Stimulated activated CD4-positive, alpha-beta T cell treated with anti-CD3 and anti-CD28 coated beads, Interleukin-15, amount 100 ng/mL, for 24 hours (primary cell): ENCODE measurements around the gene NGRN.
A peak's percentile ranks its signal among the peaks of the same experiment; 100 is the strongest.
"Not testable (repeated sequence)": the region's sequence is repeated elsewhere in the genome, so short reads cannot be mapped to it uniquely, and the experiment has no call there.

Source experiments
- DNase-seq: peaks from one replicate; pipeline ENCODE4 v3.0.0-alpha.2; 2020

Gene NGRN

DNA sequence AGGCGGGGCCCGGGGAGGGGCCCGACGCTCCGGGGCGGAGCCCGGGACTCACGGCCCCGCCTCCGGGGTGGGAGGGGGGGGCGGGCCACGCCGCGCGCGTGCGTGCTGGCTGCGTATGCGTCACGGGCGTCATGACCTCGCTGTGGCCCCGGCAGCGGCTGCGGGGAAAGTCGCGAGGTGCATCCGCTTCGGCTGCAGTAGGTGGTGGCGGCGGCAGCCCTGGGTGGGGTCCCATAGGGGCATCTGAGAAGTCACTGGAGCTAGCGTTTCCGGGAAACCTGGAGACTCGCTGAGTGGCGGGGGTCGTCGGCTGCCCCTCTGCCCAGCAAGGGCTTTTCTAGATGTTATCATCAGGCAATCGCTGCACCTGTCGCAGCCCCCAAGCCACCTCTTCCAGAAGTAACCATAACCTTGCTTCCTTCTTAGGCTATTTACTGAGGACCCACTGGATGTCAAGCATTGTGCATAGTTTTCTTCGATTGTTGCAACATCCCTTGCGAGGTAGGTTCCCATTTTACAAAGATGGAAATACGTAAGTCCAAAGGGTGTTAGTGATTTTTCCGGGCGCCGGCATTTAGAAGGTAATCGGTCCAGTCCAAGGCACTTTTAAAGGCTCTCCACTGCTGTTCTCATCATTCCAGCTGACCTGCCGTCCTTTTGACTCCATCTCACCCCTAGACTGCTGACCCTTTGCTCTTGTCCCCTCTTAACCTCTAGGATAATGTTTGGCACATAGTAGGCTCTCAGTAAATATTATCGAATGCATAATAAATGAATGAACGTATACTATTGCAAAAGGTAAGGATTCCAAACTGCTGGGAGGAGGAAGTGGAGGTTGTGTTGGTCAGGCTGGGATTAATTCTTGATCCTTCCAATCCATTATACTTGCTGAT lies 31.1 kb upstream of the NGRN start, which contains the start of gene GDPGP1:
TSS of gene GDPGP1 (plus strand) at position 114 of the 893 bp plus-strand sequence. CDS start 6,700 bp downstream, outside the sequence.
- no peak for DNase-seq

DNA sequence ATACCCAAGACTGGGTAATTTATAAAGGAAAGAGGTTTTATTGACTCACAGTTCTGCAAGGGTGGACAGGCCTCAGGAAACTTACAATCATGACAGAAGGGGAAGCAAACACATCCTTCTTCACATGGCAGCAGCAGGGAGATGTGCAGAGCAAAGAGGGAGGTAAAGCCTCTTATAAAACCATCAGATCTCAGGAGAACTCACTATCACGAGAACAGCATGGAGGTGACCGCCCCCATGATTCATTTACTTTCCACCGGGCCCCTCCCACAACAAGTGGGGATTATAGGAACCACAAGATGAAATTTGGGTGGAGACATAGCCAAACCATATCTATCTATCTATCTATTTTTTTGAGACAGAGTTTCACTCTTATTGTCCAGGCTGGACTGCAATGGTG lies 26.1 kb upstream of the NGRN start:
- no peak for DNase-seq

DNA sequence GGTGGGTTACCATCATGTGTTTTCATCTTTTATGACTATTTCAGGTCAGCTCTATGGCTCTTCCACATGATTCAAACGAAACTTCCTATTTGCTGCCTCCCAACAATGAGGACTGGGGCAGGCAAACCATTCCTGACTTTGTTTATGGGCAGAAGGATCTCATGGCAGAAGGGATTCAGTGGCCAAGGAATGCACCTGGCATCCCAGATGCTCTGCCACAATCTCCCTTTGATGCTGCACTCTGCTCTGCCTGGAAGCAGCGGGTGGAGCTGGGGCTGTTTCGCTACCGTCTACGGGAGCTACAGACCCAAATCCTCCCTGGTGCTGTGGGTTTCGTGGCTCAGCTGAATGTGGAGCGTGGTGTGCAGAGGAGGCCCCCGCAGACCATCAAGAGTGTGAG lies 24.6 kb upstream of the NGRN start:
- DNase-seq, result no peak

DNA sequence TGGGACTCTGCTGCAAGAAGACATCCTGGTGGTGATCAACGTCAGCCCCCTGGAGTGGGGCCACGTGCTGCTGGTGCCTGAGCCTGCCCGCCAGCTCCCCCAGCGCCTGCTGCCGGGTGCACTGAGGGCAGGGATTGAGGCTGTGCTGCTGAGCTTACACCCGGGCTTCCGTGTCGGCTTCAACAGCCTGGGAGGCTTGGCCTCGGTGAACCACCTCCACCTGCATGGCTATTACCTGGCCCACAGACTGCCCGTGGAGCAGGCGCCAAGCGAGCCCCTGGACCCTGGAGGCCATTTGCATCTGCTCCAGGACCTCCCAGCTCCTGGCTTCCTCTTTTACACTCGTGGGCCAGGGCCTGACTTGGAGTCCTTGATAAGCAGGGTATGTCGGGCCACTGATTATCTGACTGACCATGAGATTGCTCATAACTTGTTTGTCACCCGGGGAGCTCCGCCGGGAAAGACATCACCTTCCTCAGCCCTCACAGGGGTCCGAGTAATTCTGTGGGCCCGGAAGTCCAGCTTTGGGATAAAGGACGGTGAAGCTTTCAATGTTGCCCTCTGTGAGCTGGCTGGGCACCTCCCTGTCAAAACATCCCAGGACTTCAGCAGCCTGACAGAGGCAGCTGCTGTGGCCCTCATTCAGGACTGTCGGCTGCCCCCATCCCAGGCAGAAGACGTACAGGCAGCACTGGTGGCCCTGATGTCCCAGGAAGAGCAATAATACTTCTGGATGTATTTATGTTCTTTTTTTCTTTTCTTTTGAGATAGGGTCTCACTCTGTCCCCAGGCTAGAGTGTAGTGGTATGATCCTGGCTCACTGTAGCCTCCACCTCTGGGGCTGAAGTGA lies 23.9 kb upstream of the NGRN start:
- DNase-seq, result no peak

DNA sequence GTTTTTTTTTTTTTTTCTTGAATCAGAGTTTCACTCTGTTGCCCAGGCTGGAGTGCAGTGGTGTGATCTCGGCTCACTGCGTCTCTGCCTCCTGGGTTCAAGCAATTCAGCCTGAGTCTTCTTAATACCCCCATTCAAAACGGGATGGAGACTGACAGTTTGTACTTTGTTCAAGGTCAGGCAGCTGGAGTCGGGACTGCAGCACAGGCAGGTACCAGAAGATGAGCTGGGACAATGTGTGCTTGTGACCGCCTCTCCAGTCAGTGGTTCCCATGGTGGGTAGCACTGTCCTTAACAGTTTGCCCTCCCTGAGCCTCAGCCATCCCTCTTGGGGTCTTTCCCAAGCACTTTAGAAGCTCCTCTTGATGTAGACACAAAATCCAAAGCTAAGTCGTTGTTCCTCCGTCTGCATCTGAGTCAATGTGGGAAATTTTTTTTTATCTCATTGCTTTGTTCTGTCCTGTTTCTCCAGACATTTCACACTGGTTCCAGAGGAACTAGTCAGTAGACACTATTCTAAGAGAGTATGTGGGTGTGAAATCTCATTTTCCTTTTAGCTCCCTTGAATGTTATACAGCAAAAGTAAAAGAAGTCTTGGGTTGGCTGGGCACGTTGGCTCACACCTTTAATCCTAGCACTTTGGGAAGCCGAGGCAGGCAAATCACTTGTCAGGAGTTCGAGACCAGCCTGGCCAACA lies 21.4 kb upstream of the NGRN start:
- DNase-seq, result no peak

DNA sequence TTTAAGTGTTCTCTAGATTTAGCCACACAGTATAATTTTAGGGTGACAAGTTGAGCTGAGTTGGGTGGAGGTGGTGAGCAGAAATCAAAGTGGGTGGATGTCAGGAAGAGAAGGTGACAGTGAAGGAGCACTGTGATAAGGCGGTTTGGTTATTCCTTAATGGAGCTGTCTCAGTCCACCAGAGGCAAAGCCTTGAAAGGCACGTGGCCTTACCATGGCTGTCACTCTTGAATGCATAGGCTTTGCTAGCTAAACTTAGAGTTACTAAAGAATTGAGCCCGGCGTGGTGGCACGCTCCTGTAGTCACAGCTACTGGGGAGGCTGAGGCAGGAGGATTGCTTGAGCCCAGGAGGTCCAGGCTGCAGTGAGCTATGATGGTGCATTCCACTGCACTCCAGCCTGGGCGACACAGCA lies 16.7 kb upstream of the NGRN start:
- DNase-seq, result no peak

DNA sequence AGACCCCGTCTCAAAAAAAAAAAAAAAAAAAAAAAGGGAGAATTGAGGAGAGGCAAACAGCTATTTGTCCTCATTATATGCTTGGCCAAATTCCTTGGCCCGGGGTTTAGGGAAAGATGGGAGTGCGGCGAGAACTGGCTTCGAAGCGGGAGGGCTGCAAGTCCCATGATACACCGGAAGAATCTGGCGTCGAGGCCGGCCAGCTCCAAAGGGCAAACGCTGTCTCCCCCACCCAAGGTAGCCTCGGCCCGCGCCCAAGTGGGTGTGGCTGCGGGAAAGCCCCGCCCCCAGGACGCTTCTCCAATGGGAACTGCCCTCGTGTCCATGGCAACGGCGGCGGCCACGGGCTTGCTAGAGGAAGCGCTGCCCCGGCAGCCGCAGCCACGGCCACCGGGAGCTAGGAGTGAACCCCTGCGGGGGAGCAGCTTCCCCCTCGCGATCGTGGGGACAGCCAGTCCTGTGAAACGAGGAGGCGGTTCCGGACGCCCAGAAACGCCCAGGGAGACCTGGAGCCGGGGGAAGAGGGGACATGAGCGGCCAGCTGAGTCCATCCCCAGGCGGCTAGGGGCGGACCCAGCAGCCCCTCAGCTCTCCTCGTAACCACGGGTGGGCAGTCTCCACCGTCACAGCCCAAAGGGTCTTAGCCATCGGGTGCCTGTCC lies 16.1 kb upstream of the NGRN start, which contains the start of gene TTLL13:
TSS of gene TTLL13 (plus strand) at position 354 of the 661 bp plus-strand sequence. CDS start 1,075 bp downstream, outside the sequence.
- DNase-seq, result peak; percentile 96

DNA sequence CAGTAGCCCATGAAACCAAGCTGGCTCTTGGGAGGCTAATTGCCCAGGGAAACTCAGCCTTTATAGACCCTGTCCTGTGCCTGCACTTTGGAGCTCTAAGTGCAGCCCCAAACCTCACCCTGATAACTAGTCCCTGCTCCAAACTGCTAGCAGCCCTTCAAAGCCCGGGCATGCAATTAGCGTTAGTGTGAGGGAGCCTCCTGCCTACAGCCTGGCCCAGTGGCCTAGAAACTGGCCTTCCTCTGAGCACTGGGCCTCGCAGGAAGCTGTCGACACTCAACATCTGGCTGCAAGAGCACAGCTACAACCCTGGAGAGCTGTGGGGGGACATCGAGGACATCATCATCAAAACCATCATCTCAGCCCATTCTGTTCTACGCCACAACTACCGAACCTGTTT lies 7.7 kb upstream of the NGRN start:
- no peak for DNase-seq

DNA sequence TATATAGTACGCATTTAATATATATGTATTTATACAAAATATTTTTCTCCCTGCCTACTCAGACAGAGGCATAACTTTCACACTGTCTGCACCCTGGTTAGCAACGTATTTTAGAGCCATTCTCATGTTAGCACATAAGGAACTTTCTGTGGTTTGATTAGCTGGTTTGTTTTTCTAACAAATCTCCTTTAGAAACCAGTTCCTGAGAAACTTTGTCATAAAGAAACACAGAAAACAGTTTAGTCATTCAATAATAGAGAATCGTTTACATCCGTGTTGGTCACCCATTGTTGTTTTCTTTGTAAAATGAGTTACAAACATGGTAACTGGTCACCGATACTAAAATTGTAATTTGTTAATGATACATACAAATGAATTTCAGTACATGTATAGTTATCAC lies 5.9 kb upstream of the NGRN start:
- no peak for DNase-seq

DNA sequence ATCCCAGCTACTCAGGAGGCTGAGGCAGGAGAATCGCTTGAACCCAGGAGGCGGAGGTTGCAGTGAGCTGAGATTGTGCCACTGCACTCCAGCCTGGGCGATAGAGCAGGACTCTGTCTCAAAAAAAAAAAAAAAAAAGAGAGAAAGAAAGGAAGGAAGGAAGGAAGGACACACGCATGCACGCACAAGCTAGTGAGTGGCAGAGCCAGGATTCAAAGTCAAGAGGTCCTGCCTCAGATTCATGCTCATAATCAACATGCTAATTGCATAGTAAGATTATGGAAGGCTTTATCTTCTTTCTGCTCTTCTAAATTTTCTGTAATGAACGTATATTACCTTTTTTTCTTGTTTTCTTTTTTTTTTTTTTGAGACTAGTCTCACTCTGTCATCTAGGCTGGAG lies 4.7 kb upstream of the NGRN start:
- DNase-seq, result not testable (repeated sequence)

DNA sequence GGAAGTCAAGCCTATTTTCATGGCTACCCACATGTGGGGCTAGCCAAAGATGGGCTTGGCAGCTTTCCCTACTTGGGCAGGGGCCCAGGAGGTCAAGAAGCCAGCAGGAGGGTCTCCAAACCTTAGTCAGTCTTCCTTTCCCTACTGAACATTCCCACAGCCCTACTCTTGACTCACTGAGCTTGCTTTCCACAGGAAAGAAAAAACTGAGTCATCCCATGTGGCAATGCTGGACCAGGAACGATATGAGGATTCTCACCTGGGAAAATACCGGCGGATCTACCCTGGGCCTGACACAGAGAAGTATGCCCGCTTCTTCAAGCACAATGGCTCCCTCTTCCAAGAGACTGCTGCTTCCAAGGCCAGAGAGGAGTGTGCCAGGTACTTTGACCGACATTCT lies 3.7 kb upstream of the NGRN start:
- DNase-seq, result no peak

DNA sequence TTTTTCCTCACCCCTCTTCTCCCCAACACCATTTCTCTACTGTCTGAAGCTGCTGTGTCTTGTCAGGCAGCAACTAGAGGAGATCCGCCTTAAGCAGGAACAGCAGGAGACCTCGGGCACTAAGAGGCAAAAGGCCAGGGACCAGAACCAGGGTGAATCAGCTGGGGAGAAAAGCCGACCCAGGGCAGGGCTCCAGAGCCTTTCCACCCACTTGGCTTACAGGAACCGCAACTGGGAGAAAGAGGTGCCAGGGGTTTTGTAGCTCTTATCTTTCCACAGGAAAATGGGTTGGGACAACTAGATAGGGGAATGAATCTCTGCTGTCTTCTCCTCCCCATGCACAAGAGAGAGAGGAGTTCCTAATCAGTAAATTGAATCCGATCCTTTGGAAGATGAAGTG lies 3.0 kb upstream of the NGRN start:
- DNase-seq, result no peak

DNA sequence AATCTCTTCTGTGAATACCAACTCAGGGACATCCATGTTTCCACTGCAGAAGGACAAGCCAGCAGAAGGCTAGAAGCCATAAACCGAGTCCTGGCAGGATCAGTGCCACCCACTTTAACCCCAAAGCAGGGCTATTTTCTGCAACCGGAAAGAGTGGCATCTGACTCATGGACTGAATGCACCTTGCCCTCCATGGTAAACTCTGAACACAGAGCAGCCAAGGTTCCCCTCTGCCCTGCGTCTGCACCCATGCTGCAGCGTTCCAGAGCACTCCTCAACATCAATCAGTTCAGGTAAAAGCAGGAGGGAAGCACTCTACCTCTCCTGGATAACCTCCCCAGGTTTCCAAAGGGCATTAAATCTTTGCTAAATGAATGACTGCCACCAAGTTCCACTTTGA lies 801 bp upstream of the NGRN start:
- peak; percentile 49 for DNase-seq

DNA sequence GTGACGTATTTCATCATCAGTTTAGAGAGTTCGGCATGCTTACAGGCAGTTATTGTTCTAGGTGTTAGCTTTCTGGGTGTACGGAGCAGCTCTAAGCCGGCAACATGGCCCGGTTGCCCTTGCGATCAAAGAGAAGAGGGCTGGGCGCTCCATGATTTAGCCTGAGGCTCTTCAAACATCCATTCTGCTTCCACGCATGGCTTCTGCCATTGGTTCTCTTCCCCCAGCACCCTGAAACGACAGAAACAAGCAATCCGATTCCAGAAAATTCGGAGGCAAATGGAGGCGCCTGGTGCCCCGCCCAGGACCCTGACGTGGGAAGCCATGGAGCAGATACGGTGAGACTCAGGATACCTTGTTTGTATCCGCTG lies 574 bp downstream of the NGRN start:
- peak; percentile 71 for DNase-seq

DNA sequence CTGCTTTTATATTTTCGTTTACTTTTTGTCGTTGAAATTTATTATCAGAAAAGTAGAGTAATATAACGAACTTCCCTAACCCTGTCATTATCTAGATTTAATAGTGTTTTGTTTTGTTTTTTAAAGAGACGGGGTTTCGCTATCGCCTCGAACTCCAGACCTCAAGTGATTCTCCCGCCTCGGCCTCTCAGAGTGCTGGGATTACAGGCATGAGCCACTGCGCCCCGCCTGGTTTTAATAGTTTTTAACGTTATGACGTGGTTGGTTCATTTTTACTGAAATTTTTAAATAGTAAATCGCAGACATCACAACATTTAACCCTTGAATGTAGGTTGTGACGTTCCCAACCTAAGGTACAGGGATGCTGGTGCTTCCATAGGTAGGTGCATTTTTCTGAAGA lies 1.0 kb downstream of the NGRN start:
- DNase-seq, result peak; percentile 49

DNA sequence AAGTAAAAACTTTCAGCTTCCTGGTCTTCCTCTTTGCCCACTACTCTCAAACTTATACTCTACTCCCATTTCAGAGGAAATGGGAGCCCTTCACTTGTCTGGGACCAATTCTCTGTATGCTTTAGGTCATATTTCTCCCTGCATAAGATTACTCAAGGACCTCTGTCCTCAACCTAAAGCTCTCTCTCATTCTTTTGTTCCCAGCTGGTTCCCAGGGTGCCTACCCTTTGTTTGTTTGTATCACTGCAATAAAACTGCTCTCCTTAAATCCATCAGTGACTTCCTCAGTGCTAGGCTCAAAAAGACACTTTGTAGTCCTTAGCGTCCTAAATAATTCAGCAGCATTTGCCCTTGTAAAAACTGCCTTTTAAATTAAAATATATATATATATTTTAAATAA lies 2.9 kb downstream of the NGRN start:
- no peak for DNase-seq

DNA sequence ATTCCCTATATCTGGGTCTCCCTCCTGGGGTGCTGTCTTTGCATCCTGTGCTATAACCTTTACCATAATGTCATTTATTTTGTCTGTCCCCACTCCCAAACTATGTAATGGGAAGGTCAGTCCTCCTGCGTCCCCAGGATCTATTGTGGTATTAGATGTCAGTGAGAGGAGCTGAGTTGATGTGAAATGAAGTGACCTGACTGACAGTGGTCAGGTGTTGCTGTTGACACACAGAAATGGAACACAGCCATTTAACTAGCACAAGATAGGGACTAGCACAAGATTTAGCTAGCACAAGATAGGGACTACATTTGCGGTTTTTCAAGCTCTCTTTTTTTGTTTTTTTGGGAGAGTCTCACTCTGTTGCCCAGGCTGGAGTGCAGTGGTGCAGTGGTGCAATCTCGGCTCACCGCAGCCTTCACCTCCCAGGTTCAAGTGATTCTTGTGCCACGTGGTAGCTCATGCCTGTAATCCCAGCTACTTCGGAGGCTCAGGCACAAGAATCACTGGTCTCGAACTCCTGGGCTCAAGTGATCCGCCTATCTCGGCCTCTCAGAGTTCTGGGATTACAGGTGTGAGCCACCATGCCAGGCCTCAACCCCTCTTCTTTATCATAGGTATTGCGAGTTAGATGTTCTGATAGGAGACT lies 5.2 kb downstream of the NGRN start:
- no peak for DNase-seq

DNA sequence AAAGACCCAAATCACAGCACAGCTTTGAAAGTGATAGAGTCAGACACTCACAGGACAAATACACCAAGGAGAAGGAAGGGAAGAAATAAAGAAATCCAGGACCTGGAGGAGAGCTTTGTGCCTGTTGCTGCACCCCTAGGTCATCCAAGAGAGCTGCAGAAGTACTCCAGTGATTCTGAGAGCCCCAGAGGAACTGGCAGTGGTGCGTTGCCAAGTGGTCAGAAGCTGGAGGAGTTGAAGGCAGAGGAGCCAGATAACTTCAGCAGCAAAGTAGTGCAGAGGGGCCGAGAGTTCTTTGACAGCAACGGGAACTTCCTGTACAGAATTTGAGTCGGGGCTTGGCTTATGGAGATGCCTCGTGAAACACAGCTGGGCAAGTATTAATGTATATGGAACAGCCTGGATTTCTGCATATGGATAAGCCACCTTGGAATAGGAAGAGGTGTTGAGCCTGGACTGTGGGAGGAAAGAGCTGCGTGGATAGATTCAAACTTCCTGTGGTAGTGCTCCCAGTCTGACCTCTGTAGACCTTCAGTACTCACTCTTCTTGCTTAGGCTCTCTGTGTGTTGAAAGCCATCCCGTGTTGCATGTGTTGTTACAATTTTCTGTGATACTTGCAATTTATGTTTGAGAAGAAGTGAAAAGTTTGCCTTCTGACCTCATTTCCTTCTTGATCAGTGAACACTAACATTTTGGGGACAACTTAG lies 6.1 kb downstream of the NGRN start:
- DNase-seq, result no peak

DNA sequence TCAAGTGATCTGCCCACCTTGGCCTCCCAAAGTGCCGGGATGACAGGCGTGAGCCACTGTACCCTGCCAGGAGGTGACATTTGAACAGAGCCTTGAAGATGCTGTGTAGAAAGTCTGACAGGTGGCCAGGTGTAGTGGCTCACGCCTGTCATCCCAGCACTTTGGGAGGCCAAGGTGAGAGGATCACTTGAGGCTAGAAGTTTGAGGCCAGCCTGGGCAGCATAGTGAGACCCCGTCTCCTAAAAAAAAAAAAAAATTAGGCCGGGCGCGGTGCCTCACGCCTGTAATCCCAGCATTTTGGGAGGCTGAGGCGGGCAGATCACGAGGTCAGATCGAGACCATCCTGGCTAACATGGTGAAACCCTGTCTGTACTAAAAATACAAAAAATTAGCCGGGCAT lies 13.0 kb downstream of the NGRN start:
- not testable (repeated sequence) for DNase-seq

DNA sequence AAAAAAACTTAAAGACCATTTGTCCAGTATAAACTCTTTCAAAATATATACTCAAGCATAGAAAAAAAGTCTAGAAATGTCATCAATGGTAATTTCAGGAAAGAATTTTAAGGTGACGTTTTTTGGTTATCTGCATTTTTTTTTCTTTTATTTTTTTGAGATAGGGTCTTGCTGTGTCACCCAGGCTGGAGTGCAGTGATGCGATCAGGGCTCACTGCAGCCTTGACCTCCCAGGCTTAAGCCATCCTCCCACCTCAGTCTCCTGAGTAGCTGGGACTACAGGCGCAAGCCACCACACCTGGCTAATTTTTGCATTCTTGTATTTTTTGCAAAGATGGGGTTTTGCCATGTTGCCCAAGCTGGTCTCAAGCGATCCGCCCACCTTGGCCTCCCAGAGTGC lies 15.3 kb downstream of the NGRN start:
- DNase-seq, result not testable (repeated sequence)

DNA sequence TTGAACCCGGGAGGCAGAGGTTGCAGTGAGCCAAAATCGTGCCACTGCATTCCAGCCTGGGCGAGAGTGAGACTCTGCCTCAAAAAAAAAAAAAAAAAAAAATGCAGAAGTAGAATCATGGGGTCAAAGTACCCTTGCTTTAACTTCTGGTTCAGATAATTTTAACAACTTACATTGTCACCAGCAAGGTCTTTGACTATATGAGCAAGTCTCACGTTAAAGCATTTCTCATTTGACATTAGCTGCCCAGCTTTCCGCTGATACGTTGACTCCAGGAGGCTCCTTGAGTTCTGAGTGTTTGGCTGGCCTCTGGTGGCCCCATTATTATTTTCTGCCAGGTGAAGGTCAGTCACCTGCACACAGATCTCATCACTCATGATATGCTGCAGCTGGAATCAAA lies 16.2 kb downstream of the NGRN start:
- not testable (repeated sequence) for DNase-seq
